ENCODE measurements around the gene TRIM65.
"Not testable (repeated sequence)": the region's sequence is repeated elsewhere in the genome, so short reads cannot be mapped to it uniquely, and the experiment has no call there.

TRIM65 gene

GRCh38 chr17:75874323-75875181 is 22.2 kb downstream of the TRIM65 start:
- no peak overlapping the region for H3K4me3 ChIP-seq (ENCODE audit: low read depth, low read length)
- no peak for TF ChIP-seq POLR2A (IDR thresholded peaks at IDR 0.05; ENCODE audit: extremely low read depth, insufficient read length)
- TF ChIP-seq, protein P1, sequence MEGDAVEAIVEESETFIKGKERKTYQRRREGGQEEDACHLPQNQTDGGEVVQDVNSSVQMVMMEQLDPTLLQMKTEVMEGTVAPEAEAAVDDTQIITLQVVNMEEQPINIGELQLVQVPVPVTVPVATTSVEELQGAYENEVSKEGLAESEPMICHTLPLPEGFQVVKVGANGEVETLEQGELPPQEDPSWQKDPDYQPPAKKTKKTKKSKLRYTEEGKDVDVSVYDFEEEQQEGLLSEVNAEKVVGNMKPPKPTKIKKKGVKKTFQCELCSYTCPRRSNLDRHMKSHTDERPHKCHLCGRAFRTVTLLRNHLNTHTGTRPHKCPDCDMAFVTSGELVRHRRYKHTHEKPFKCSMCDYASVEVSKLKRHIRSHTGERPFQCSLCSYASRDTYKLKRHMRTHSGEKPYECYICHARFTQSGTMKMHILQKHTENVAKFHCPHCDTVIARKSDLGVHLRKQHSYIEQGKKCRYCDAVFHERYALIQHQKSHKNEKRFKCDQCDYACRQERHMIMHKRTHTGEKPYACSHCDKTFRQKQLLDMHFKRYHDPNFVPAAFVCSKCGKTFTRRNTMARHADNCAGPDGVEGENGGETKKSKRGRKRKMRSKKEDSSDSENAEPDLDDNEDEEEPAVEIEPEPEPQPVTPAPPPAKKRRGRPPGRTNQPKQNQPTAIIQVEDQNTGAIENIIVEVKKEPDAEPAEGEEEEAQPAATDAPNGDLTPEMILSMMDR (IDR thresholded peaks at IDR 0.05; ENCODE audit: low read depth, low read length), result no peak
- TF ChIP-seq, protein P2, sequence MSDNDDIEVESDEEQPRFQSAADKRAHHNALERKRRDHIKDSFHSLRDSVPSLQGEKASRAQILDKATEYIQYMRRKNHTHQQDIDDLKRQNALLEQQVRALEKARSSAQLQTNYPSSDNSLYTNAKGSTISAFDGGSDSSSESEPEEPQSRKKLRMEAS (IDR thresholded peaks at IDR 0.05; ENCODE audit: low read depth, low read length), result no peak
- TF ChIP-seq MYC (IDR thresholded peaks at IDR 0.05; ENCODE audit: low read depth, low read length), result no peak
- DNase-seq (ENCODE audit: low read depth), result no peak

DNA sequence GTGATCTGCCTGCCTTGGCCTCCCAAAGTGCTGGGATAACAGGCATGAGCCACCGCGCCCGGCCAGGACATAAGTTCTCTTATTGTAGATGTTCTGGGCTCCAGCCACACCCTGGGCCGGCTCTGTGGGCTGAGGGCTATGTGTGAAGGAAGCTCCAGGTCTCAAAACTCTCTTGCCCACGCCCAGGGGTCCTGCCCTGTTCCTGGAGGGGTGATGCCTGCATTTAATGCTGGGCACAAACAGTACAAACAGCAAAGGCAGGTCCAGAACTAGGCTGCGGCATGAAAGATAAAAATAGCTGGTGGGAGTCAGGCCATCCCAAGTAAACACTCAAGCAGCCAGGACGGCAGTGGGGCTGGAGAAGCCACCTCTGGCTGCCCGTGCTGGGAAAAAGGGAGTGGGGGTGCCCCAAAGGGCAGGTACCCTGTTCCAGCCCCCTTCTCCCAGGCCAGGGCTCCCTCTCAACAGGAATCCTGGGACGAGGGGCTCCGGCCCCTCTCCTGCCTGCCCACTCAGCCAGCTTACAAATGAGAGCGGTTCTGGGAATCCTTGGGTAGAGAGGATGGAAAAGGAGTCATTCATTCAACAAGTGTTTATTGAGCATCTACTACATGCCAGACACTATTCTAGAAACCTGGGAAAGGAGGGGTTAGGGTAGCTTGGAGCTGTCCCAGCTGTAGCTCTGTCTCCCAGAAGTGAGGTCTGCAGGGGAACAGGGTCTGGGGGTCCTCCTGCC is 23.0 kb downstream of the TRIM65 start:
- H3K4me3 ChIP-seq (ENCODE audit: low read depth, low read length), result no peak overlapping the region
- DNase-seq (ENCODE audit: low read depth), result no peak
- TF ChIP-seq, protein P2 (IDR thresholded peaks at IDR 0.05; ENCODE audit: low read depth, low read length), result no peak
- TF ChIP-seq, protein P1 (IDR thresholded peaks at IDR 0.05; ENCODE audit: low read depth, low read length), result no peak
- TF ChIP-seq POLR2A (IDR thresholded peaks at IDR 0.05; ENCODE audit: extremely low read depth, insufficient read length), result no peak
- no peak for TF ChIP-seq MYC (IDR thresholded peaks at IDR 0.05; ENCODE audit: low read depth, low read length)

DNA sequence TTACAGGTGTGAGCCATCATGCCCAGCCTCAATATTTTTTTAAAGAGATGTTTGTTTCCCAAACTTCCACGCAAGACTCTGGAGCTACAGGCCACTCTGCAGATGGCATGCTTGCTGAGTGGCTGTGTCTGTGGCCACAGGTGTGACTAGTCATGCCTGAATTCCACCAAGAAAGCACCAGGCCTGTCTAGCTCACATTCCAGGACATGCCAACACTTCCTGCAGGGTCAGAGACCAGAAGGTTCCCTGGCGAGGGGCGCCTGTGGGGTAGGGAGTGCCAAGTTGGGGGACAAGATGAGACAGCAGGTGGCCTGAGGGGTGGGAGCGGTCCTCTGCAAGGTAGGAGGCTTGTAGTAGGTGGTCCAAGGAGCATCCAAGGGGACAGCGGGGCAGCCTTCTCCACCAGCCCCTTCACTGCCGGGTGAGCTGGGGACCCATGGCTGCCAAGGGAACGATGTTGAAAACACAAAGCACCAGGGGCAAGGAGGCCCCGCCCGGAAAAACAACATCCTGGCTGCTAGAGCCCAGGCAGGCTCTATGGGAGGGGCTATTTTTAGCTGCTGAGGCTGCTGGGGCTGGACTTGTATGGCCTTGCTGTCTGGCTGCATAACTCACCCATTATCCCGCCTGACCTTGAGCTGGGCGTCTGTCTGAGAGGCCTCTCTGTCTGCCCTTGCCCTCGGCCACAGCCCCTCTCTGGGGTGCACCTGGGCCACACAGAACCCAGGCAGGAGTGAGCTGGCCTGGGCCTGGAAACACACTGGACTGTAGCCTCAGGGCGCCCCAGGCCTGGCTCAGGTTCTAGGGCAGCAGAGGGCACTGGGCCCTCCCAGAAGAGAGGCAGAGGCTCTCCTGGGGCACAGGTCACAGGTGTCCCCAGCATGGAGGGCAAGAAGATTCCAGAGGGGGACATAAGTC is 24.1 kb downstream of the TRIM65 start:
- no peak overlapping the region for H3K4me3 ChIP-seq (ENCODE audit: low read depth, low read length)
- no peak for DNase-seq (ENCODE audit: low read depth)
- TF ChIP-seq POLR2A (IDR thresholded peaks at IDR 0.05; ENCODE audit: extremely low read depth, insufficient read length) (no peak), MYC (IDR thresholded peaks at IDR 0.05; ENCODE audit: low read depth, low read length) (no peak)
- TF ChIP-seq, protein P1 (IDR thresholded peaks at IDR 0.05; ENCODE audit: low read depth, low read length), result no peak

- DNase-seq (ENCODE audit: low read depth); H3K4me3 ChIP-seq (ENCODE audit: low read depth, low read length): not testable (repeated sequence)
Measured at GRCh38 chr17:75870228-75870627, 26.5 kb downstream of the TRIM65 start.

GRCh38 chr17:75869282-75870141 is 27.2 kb downstream of the TRIM65 start:
- DNase-seq (ENCODE audit: low read depth), result no peak
- TF ChIP-seq, protein P2 (IDR thresholded peaks at IDR 0.05; ENCODE audit: low read depth, low read length), result no peak
- TF ChIP-seq, protein P1 (IDR thresholded peaks at IDR 0.05; ENCODE audit: low read depth, low read length), result no peak
- TF ChIP-seq MYC (IDR thresholded peaks at IDR 0.05; ENCODE audit: low read depth, low read length) (no peak), POLR2A (IDR thresholded peaks at IDR 0.05; ENCODE audit: extremely low read depth, insufficient read length) (no peak)
- no peak overlapping the region for H3K4me3 ChIP-seq (ENCODE audit: low read depth, low read length)

- not testable (repeated sequence) for DNase-seq (ENCODE audit: low read depth); H3K4me3 ChIP-seq (ENCODE audit: low read depth, low read length)
Measured at GRCh38 chr17:75868730-75869281, 27.9 kb downstream of the TRIM65 start.

DNA sequence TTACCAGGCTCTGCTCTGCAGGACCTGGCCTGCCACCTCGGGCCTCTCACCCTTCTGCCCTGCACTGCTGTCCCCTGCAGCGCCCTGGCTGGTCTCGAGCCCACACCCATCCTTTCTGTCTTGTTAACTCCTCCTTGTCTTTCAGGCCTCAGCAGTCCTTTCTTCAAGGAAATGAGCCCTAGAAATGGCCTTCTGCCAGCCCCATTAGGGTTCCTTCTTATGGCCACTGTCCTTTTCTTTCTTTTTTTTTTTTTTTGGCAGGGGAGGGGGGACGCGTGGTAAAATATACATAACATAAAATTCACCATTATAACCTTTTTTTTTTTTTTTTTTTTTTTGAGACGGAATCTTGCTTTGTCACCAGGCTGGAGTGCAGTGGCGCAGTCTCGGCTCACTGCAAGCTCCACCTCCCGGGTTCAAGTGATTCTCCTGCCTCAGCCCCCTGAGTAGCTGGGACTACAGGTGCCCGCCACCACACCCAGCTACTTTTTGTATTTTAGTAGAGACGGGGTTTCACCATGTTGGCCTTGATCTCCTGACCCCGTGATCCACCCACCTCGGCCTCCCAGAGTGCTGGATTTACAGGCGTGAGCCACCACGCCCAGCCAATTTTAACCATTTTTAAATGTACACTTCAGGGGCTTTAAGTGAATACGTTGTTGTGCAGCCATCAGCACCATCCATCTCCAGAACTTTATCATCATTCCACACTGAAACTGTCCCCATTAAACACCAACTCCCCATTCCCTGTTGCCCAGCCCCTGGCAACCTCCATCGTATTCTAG is 31.2 kb downstream of the TRIM65 start:
- not testable (repeated sequence) for H3K4me3 ChIP-seq (ENCODE audit: low read depth, low read length); DNase-seq (ENCODE audit: low read depth)

GRCh38 chr17:75864887-75865286 is 31.9 kb downstream of the TRIM65 start:
- not testable (repeated sequence) for H3K4me3 ChIP-seq (ENCODE audit: low read depth, low read length)

More at GRCh38 chr17:75864887-75865286, 31.9 kb downstream of the TRIM65 start:
- DNase-seq (ENCODE audit: low read depth), result not testable (repeated sequence)
